SIG-M5 (cell line): ENCODE results near the gene CEACAM16.
A peak's percentile ranks its signal among the peaks of the same experiment; 100 is the strongest.

Source experiments
- DNase-seq: peaks from one replicate; lab custom pipeline; 2025; lab: John Stamatoyannopoulos, UW

The CEACAM16 gene

DNA sequence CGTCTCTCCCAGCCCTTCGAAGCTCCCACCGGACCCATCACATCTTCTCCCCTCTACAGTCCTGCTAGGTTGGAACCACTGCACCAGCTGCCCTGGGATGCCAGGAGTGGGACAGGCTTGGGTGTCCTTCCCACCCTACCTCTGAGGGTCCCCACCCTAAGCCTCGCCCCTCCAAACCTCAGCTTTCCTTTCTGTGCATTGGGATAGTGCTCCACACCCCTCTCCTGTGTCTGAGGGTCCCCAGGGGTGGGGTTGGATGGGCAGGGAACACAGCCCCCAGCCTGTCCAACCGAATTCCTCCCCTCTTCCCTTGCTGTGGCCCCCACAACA, 47.6 kb downstream of the CEACAM16 start:
- no peak for DNase-seq

DNA sequence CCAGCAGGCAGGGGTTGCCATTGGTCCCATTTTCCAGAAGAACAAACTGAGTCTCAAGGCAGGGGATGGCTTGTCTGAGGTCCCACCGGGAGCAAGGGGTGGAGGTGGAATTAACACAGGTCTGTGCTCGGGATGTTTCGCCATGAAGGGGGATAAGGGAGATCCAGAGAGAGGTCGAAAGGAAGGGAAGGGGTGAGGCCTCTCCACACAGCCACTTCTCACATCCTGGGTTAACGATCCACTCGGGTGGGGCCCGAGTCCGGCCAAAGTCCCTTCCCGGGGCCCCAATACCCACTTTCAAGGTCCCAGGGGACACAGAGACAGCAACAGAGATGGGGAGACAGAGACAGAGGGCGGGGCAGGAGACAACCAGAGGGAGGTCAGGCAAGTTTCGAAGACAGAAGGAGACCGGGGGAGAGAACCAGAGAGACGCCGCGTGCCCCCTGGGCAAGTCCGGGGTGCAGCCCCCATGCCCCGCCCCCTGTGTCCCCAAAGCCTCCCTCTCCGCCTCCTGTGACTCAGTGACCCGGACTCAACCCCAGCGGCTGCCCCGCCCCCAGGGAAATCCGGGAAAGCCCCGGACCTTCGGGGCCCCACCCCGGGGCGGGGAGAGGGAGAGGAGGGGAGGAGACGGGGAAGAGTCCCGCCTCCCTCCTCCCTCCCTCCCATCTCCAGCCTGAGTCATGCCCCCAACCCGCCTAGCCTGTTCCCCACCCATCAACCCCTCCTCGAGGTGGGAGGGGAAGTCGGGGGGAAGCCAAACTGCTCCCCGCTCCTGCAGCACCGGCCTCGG, 48.2 kb downstream of the CEACAM16 start:
- no peak for DNase-seq

DNA sequence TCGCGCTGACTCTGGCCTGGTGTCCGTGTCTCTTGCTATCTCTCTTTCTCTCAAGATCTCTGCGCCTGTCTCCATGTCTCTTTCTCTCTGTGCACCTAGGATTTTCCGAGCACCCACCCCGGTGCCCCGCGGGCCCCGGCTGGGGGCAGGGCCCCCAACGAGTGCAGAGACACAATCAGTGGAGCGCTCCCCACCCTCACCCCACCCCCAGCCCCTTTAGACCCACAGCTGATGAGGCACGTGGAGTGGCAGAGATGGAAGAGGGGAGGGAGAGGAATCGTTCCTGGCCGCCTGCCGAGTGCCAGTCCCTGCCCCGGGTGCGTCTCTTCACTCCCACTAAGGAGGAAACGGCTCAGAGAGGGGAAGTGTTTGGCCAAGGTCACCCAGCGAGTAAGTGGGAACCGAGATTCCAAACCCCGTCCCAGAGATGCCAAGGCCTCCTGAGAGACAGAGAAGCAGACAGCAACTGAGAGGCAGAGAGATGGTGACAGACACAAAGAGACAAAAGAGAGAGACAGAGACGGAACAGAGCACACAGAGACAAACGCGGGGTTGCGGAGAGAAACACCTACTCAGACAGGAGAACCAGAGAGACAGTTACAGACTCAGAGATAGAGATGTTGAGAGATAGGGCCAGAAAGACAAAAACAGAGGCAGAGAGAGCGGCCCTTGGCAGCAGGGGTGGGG, 48.9 kb downstream of the CEACAM16 start:
- no peak for DNase-seq

DNA sequence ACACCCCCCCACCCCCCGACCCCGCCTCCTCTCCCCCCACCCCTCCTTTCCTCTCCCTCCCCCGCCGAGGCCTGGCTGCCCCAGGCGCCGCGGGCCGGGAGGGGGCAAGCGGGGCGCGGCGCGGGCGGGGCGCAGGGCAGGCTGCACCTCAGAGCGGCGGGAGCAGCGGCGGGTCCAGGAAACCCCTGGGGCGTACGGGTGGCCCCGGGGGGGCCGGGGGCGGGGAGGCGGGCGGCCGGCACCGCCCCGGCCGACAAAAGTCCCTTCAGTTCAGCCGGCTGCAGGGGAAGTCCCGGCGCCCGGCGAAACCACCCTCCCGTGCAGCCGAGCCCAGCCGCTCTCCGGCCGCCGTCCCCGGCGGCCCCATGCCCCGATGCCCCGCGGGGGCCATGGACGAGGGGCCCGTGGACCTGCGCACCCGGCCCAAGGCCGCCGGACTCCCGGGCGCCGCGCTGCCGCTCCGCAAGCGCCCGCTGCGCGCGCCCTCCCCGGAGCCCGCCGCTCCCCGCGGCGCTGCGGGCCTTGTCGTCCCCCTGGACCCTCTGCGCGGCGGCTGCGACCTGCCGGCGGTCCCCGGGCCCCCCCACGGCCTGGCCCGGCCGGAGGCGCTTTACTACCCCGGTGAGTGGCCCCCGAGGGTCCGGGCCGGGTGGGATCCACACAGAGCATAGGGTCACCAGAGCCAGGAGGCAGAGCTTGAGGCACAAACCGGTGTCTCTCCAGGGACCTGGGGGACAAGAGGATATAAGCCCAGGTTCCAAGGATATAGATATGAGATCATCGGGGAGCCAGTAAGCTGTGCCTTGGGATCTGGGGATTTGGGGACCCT, 49.7 kb downstream of the CEACAM16 start, which contains the start of gene BCL3:
Gene BCL3, plus strand, starts transcription at position 283 of the 829 bp plus-strand sequence. Its CDS starts 83 bp downstream, at position 366.
- no peak for DNase-seq

DNA sequence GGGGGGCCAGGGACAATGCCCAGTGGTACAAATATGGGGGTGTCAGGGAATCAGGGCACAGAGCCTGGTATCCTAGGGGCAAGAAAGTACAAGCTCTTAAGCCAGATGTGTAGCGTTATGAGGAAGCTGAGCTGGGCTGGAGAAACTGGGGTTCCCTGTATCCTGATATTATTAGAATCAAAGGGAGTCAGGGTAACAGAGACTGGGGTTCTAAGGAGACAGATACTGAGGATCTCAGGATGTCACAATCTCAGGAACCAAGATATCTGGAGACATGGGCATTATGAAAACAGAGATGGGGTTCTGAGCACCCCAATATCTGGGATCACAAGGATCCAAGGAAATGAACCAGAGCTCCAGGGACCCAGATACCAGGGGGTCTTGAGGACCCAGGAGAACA, 50.3 kb downstream of the CEACAM16 start:
- no peak for DNase-seq

DNA sequence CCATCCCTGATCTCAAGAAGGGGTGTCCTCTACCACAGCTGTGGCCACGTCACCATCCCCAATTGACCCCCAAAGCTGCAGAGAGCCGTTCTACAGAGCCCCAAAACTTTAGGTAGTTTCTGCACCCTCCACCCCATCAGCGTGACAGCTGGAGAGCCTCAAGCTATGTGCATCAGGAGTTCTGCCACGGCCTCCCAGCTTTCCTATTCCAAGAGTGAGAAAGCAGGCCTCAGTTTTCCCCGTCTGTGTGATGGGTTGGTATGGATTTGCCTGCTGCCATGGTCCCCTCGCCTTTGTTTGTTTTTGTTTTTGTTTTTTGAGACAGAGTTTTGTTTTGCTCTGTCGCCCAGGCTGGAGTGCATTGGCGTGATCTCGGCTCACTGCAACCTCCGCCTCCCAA, 51.0 kb downstream of the CEACAM16 start:
- no peak for DNase-seq

DNA sequence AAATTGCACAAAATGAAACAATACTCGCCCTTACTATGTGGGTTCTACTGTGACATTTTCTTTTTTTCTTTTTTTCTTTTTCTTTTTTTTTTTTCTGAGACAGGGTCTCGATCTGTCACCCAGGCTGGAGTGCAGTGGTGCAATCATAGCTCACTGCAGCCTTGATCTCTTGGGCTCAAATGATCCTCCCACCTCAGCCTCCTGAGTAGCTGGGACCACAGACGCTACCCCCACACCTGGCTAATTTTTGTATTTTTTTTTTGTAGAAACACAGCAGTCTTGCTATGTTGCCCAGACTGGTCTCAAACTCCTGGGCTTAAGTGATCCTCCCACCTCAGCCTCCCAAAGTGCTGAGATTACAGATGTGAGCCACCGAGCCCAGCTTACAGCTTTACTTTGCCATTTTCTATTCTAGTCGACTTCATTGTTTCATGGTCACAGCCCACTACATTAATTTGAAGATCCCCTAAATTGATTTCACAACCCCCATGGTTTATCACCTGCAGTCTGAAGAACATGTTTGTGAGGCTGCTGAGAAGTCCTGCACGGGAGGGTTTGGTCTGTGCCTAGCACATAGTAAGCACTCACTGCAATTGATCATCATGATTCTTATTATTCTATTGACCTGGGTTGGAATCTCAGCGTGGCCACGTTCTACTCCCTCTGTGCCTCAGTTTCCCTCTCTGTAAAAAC, 53.3 kb downstream of the CEACAM16 start:
- no peak for DNase-seq

DNA sequence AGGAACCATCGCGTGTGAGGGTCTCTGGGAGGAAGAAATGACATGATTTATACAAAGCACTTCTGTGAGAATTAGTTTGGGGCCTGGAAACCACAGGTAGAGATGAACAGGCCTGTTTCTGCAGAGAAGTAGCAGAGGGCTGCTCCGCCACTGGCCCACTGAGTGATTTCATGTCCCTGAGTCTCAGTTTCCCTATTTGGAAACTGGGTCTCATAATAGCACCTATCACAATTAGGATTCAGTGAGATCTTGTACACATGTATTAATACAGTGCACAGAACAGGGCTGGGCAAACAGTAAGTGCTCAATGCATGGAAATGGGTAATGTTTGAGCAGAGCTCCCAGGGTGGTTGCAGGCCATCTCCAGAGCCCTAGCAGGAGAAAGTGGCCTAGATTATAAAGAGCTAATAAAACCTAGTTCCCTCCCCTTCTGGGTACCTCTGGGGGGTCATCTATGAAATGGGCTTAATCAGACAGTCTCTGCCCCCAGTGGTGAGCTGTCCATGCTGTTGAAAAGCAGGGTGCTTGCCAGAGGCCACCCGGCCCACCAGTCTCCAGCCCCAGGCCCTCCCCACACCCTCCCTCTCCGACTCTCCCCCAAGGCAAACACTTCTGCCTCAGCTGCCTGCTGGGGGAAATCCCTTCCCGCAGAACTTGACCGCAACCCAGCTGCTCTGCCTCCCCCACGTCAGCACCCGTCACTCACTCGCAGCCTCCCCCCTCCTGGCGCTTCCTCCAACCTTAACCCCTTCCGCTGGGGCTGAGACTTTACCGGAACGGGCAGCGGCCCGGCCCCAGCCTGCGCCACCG, 54.1 kb downstream of the CEACAM16 start:
- DNase-seq, result peak; percentile 55

DNA sequence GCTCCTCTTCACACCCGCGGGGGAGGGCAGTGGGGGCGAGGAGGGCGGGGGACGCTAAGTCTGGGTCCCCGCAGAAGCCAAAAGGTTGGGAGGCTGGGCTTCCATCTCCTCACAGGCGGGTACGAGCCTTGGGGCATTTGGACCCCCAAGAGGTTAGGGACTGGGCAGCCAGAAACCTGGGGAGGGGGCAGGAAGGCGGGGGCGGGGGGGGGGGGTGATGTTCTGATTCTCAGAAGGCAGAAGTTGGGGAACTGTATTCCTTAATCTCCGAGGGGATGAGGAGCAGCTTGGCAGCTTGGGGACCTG, 54.6 kb downstream of the CEACAM16 start:
- no peak for DNase-seq

DNA sequence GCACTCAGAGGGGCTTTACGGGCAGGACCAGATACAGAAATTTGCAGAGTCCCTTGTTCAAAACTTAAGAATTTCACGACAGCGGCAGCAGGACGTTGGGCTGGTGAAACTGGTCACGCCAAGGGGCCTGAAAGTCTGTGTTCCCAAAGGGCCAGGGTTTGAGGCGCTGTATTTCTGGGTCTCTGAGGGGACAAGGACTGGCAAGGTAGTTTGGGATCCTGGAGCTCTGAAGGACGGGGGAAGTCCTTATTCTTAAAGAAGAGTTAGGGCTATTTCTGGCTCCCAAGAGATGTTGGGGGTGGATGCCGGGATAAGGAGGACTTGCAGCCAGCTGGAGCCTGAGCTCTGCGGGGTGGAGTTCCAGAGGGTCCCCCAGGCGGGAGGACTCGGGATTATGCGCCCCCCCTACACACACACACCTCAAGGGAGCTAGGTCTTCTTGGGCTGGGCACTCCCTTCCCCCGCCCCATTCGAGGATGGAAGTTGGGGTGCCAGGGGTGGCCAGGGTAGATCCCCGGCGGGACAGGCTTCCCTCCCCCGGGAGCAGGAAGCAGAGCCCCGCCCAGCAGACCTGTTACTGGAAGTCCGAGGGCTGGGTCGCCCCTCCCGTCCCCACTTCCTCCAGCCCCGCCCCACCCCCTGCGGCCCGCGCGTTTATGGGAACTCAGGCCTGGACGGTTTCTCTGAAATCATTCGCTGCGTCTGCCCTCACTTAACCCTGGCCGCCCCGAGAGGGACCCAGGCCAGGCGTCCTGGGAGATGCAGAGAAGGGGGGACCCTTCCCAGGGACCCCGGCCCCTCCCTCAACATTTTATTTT, 55.2 kb downstream of the CEACAM16 start:
- no peak for DNase-seq

DNA sequence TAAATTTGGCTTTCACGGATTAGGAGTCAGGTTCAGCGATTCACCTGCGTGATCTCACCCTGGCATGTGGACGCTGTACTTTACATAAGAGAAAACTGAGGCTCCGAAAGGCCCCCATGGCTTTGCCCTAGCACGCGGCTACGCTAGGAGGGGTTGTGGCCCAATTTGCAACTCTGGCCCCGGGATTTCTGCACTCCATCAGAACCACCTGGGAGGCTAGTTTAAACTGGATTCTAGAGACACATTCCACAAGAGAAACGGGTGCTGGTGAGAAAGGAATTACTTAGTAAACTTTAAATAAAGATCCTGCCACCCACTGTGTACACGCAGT, 55.8 kb downstream of the CEACAM16 start:
- DNase-seq, result no peak

DNA sequence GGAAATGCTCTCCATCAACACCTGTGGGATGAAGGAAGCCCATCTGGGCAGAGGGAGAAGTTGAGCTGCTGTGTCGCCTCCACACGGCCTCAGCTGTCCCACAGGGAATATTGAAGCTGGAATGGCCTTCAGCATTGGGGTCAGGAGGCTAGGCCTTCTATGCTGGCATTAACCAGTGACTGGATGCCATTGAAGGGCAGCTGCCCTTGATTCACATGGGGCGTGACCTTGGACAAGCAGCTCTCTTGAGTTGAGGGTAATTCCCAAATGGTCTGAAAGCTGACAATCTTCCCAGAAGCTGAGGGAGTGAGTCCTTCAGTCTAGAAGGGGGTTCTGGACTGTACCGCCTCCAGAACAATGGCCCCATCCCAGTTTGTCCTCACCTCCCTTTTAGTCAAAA, 56.3 kb downstream of the CEACAM16 start:
- DNase-seq, result no peak

DNA sequence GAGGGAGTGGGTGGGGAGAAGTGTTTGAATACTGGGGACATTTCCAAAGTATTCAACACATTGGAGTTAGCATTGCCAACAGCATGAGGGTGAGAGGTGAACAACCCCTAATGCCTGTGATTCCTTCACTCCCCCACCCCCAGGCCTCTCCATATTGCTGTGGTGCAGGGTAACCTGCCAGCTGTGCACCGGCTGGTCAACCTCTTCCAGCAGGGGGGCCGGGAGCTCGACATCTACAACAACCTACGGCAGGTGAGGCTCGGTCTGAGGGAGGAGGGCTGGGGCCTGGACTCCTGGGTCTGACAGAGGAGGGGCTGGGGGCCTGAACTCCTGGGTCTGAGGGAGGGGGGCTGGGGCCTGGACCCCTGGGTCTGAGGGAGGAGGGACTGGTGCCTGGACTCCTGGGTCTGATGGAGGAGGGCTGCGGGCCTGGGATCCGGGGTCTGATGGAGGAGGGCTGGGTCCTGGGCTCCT, 57.2 kb downstream of the CEACAM16 start:
- no peak for DNase-seq

DNA sequence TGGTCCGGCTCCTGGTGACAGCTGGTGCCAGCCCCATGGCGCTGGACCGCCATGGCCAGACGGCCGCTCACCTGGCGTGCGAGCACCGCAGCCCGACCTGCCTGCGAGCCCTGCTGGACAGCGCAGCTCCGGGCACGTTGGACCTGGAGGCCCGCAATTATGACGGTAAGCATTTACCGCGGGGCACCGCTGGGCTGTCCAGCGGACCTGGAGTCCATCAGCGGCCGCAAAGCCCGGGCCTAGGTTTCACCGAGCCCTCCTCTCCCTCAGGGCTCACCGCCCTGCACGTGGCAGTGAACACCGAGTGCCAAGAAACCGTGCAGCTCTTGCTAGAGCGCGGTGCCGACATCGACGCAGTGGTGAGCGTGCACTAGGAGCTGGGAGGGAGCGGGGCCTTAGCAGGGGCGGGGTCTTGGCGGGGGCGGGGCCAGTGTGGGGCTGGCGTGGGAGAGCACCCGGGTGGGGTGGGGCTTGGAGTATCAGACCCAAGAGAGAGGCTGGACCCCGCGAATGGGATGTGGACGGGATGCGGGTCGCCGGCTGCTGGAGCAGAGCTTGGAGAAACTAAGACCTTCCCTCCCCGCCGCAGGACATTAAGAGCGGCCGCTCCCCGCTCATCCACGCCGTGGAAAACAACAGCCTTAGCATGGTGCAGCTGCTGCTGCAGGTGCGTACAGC, 58.2 kb downstream of the CEACAM16 start:
- no peak for DNase-seq

DNA sequence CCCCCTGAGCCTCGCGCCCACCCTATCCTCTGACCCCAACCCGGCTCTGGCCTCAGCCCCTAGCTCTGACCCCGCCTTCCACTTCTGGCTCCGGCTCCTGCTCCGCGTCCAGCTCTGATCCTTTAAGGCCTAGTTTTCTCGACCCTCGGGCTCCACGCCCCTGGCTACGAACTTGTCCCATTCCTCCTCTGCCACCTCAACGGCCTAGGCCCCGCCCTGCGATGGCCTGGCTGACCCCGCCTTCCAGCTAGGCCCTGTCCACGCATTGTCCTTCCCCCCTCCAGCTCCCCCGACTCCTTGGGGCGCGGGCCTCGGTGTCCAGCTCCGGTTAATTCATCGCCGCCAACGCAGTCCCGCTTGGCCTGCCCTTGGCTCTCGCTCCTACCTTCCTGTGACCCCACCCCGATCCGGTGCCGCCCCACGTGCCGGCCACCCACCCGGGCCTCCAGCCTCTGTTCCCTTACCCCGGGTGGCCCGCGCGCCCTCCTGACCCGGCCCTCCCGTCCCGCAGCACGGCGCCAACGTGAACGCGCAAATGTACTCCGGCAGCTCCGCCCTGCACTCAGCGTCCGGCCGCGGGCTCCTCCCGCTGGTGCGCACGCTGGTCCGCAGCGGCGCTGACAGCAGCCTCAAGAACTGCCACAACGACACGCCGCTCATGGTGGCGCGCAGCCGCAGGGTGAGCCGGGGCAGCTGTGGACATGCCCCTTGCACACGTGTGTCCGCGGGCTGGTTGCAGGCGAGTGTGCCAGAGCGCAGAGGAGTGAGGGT, 59.0 kb downstream of the CEACAM16 start:
- DNase-seq, result no peak

DNA sequence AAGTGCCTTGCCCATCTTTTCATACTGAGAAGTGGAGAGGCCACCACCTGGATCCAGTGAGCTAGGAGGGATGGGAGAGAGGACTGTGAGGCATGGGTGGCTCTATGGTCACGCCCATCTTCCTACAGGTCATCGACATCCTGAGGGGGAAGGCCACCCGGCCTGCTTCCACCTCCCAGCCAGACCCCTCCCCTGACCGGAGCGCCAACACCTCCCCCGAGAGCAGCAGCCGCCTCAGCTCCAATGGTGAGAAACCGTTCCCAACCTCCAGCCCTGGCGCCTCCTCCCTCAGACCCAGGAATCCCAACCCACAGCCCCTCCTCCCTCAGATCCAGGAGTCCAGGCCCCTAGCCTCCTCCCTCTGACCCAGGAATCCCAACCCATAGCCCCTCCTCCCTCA, 59.6 kb downstream of the CEACAM16 start:
- no peak for DNase-seq

DNA sequence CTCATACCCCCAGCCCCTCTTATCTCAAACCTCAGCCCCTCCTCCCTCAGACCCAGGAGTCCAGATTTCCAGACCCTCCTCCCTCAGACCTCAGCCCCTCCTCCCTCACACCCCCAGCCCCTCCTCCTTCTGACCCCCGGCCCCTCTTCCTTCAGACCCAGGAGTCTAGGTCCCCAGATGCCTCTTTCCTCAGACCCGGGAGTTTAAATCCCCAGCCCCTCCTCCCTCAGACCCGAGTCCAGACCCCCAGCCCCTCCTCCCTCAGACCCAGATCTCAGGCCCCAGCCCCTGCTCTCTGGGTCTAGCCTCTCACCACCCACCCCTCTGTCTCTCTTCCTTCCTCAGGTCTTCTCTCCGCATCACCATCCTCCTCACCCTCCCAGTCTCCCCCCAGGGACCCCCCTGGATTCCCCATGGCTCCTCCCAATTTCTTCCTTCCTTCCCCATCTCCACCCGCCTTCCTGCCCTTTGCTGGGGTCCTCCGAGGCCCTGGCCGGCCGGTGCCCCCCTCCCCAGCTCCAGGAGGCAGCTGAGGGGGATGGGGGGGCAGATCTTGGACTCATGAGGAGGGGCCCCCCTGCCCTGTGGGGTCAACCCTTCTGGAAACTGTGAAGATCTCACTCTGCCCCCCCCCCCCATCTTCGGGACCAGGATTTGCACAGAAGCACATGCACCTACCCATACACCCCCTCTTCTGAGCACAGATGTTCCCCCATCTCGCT, 60.3 kb downstream of the CEACAM16 start:
- no peak for DNase-seq
